Dendritic cell treated with granulocyte-macrophage colony-stimulating factor and Interleukin-4, amounts not matched to agents 40 ng/mL and 50 ng/mL, for 4 days (primary cell): ENCODE measurements around the gene FAM168B.

Experiments used
- H3K27ac Mint-ChIP-seq: one replicate; pipeline ENCODE4 v1.8.0; 2022; ENCODE audit warnings: mild to moderate bottlenecking, mixed read lengths
- H3K27me3 Mint-ChIP-seq: one replicate; pipeline ENCODE4 v1.8.0; 2022; ENCODE audit warnings: mild to moderate bottlenecking, mixed read lengths
- H3K36me3 Mint-ChIP-seq: one replicate; pipeline ENCODE4 v1.8.0; 2022; ENCODE audit warnings: low read depth, mixed read lengths
- H3K4me1 Mint-ChIP-seq: one replicate; pipeline ENCODE4 v1.8.0; 2022; ENCODE audit warnings: low read depth, mixed read lengths
- H3K4me3 Mint-ChIP-seq: one replicate; pipeline ENCODE4 v1.8.0; 2022; ENCODE audit warnings: mild to moderate bottlenecking, moderate library complexity, mixed read lengths
- H3K9me3 Mint-ChIP-seq: one replicate; pipeline ENCODE4 v1.8.0; 2022; ENCODE audit warnings: mixed read lengths
- intact Hi-C: fragments of 100-400 bp; cut with micrococcal nuclease; formaldehyde crosslinking; loops from one replicate; pipeline ENCODE4 v1.15.0; 2022

The FAM168B gene

DNA sequence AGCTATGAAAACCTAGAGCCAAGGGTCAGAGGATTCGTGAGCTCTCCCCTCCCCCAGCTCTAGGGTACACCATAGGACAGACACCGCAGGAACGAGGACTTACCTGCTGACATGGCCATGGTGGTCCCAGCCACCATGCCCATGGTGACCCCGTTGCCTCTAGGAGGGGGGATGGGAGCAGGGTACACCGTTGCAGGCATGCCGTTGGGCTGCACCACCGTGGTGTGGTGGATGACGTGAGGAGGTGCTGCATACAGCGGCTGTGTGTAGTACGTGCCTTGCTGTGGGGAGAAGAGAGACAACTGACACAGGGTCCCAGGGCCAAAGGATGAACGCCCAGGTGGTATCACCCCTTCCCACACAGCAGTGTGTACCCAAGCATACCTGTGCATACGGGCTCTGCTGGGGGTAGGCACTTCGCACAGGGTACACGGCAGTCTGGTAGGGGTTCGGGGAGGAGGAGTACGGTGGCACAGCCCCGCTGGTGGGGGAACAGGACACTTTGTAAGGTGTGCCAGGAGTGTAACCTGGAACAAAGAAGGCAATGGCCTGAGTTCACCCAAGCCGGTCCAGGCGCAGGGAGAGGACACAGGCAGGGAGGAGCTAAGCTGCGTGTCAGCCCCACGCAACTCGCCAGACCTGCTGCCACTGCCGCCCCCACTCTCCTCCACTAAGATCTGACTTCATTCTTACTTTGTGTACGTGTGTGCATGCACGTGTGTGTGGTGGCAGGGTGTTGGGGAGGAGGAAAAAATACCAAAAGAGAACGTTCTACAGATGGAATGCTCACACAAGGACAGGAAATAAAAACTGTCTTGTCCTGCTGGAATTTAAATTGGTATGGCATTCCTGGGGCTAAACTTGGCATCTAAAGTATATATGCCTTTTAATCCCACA, 37.8 kb downstream of the FAM168B start:
- Mint-ChIP-seq H3K36me3 (peaks cover 98% of the 10 kb centered on the region), H3K4me3 (no peak overlapping the region), H3K4me1 (no peaks in the 10 kb centered on the region), H3K9me3 (no peaks in the 10 kb centered on the region), H3K27ac (no peak overlapping the region), H3K27me3 (no peaks in the 10 kb centered on the region)
- intact Hi-C loops: no loop called here

DNA sequence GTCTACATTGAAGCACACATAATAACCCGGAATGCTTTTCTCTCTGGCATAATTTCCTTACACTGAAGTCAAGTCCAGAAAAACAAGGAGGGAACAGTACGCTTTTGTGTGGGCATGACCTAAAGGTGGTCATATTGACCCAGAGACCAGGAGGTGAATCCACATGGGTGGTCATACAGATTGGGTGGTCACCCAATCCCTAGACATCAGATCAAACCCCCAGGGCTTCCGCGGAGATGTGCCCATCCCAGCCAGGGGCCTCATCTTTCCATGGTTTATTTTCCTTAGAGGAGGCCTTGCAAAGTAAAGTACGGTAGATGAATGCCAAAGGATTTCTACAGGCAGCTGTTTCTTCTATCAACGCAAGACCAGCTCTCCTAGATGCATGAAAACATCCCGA, 38.8 kb downstream of the FAM168B start:
- Mint-ChIP-seq H3K27me3 (no peaks in the 10 kb centered on the region), H3K4me3 (no peak overlapping the region), H3K27ac (no peak overlapping the region), H3K36me3 (peaks cover 98% of the 10 kb centered on the region), H3K4me1 (no peaks in the 10 kb centered on the region), H3K9me3 (no peaks in the 10 kb centered on the region)
- intact Hi-C loops: no loop called here

DNA sequence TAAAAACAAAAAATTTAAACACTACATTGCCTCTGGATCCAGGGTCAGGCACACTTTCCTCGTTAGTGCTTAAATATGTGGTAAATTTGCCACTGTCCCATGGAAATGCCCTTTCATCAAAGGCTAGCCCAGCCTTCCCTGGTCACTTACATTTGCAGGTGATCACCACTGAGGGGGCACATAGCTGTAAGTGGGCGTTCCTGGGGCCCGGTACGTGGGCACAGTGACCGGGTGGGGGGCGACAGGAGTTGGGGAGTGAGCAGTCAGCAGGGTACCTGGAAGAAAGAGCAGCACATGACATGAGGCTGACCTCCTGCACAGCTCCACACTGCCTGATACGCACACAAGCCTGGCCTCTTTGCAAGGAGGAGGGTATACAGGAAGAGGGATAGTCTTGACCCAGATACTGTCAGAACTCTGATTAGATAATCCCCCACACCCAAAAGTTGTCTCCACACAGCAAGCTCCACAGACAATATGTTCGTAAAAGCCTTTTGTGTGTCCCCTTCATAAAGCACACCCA, 40.5 kb downstream of the FAM168B start:
- Mint-ChIP-seq H3K27me3 (no peaks in the 10 kb centered on the region), H3K9me3 (no peaks in the 10 kb centered on the region), H3K36me3 (peaks cover 98% of the 10 kb centered on the region), H3K4me3 (no peak overlapping the region), H3K27ac (no peak overlapping the region), H3K4me1 (no peaks in the 10 kb centered on the region)
- intact Hi-C loops: no loop called here

DNA sequence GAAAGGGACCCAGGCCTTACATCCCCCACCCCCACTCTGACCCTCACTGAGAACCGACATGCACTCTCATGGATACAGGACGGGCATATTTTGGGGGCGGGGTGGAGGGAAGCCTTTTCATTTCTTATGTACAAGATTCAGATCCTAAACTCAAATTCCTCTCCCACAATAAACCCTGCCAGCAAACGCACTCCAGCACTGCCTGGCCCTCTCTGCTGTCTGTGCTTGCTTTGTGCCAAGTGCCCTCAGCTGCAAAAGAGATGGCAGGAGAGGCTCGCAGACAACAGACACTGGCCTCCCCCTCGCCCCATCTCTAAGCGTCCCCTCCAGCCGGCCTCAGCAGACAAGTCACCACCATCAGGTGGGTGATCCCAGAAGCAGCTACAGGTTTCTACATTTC, 42.4 kb downstream of the FAM168B start:
- H3K27ac Mint-ChIP-seq: no peak overlapping the region
- intact Hi-C loops: no loop called here
- H3K36me3 Mint-ChIP-seq: peaks cover 100% of the 10 kb centered on the region
- H3K27me3 Mint-ChIP-seq: no peaks in the 10 kb centered on the region
- H3K4me3 Mint-ChIP-seq: no peak overlapping the region
- no peaks in the 10 kb centered on the region for H3K4me1 Mint-ChIP-seq
- H3K9me3 Mint-ChIP-seq: no peaks in the 10 kb centered on the region

DNA sequence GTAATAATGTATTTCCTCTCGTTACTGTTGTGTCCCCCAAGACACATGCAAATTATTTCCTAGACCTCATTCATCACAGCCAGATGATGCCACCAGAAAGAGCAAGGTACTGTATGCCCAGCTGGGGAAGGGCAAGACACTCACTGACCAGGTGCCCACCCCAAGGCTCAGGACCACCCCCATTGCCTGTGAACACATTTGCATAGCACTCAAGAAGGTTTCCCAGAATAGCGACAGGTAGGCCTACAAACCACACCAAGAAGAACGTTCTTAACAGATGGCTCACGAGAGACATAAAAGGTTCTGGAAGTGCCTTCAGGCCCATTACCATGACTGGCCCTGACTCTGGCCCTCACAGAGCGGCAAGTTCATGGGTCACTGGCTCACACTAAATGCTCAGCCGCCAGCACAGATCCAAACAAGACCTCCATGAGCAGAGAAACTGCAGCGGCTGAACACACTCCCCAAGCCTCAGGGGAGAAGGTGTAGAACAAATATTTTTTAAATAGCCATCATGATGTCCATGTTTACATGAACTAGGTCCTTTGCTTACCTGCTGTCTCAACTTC, 44.0 kb downstream of the FAM168B start:
- H3K9me3 Mint-ChIP-seq: no peaks in the 10 kb centered on the region
- H3K27ac Mint-ChIP-seq: no peak overlapping the region
- no peak overlapping the region for H3K4me3 Mint-ChIP-seq
- peaks cover 84% of the 10 kb centered on the region for H3K36me3 Mint-ChIP-seq
- intact Hi-C loops: no loop called here
- H3K4me1 Mint-ChIP-seq: no peaks in the 10 kb centered on the region
- H3K27me3 Mint-ChIP-seq: no peaks in the 10 kb centered on the region

DNA sequence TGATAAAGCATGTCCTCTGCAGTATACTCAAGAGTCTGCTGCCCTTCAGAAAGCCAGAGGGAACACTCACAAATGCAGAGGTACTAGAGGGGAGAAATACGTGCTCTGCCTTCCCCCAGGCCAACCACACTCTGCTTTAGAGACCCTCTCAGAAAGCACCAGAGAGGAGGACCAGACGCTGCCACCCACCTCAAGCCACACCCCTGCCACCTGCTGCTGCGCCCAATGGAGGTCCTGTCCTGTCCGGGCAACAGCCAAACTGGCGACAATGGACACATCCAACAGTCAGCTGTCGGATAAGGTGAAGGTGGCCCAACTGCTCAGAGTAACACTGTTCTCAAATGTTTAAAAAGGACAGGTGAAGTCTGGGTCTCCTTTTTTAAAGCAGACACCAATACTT, 44.6 kb downstream of the FAM168B start:
- no peaks in the 10 kb centered on the region for H3K9me3 Mint-ChIP-seq
- no peak overlapping the region for H3K27ac Mint-ChIP-seq
- H3K36me3 Mint-ChIP-seq: peaks cover 78% of the 10 kb centered on the region
- no peaks in the 10 kb centered on the region for H3K27me3 Mint-ChIP-seq
- H3K4me3 Mint-ChIP-seq: no peak overlapping the region
- H3K4me1 Mint-ChIP-seq: no peaks in the 10 kb centered on the region
- intact Hi-C loops: no loop called here

DNA sequence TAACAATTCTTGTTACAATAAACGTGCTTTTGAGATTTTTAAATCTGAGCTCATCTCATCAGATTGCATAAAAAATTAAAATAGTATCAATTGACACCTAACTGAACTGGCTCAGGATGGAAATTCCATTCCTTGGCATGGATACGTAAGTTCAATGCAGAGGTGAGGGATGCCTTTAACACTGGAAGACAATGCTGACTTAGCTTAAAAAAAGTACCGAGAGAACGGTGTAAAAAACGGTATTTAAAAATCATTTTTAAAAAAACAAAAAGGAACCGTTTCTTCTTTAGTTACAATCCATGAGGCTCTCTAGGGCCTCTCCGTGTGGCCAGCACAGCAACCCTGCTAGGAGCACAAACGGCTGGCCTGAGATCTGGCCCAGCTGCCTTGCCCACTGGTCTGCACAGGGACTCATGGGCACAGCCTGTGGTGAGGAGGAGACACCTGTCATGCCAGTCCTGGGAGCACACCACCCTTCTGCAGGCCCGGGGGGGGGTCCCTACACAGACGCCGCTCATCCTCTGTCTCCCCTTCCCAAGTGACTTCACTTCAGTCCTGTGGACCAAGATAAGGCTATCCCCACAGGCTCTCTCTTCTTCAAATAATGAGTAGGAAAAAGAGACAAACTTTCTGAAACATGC, 45.2 kb downstream of the FAM168B start:
- no peaks in the 10 kb centered on the region for H3K9me3 Mint-ChIP-seq
- no peaks in the 10 kb centered on the region for H3K4me1 Mint-ChIP-seq
- no peak overlapping the region for H3K4me3 Mint-ChIP-seq
- no peak overlapping the region for H3K27ac Mint-ChIP-seq
- no peaks in the 10 kb centered on the region for H3K27me3 Mint-ChIP-seq
- intact Hi-C loops: no loop called here
- H3K36me3 Mint-ChIP-seq: peaks cover 72% of the 10 kb centered on the region

DNA sequence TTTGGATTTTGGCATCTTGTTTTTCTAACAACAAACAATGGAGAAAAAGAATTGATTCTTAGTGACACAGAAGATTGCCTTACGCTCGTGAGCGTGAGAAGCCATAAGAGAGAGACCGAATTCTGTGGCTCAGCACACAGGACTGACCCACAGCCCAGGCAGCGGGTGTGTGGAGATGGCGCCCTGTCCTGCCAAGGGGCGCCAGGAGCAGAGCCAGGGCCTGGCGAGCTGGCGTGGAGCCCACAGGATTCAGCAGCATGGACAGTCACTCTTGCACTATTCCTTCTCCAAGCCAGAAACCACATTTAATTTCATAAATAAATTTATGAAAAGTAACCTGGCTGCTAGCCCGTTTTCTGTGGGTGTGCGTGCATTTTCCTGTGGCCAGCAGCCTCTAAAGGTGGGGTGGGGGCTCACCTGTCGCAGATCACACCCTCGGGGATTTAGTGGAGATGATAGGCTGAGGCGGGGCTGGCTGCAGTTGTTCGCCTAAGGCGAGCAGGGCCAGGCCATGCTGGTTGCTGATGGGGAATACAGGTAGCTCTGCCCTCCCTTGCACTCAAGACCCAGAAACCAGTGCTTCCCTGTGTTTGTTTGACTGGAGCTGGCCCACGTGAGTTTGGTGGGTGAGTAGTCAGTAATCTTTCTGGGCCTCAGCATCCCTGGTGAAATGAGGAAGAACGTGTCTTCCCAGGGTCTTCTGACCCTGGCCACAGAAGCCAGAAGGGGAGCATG, 46.2 kb downstream of the FAM168B start:
- peaks cover 4% of the 10 kb centered on the region for H3K27me3 Mint-ChIP-seq
- peaks cover 63% of the 10 kb centered on the region for H3K36me3 Mint-ChIP-seq
- no peaks in the 10 kb centered on the region for H3K9me3 Mint-ChIP-seq
- H3K4me3 Mint-ChIP-seq: no peak overlapping the region
- no peak overlapping the region for H3K27ac Mint-ChIP-seq
- H3K4me1 Mint-ChIP-seq: no peaks in the 10 kb centered on the region
- intact Hi-C loops: no loop called here

DNA sequence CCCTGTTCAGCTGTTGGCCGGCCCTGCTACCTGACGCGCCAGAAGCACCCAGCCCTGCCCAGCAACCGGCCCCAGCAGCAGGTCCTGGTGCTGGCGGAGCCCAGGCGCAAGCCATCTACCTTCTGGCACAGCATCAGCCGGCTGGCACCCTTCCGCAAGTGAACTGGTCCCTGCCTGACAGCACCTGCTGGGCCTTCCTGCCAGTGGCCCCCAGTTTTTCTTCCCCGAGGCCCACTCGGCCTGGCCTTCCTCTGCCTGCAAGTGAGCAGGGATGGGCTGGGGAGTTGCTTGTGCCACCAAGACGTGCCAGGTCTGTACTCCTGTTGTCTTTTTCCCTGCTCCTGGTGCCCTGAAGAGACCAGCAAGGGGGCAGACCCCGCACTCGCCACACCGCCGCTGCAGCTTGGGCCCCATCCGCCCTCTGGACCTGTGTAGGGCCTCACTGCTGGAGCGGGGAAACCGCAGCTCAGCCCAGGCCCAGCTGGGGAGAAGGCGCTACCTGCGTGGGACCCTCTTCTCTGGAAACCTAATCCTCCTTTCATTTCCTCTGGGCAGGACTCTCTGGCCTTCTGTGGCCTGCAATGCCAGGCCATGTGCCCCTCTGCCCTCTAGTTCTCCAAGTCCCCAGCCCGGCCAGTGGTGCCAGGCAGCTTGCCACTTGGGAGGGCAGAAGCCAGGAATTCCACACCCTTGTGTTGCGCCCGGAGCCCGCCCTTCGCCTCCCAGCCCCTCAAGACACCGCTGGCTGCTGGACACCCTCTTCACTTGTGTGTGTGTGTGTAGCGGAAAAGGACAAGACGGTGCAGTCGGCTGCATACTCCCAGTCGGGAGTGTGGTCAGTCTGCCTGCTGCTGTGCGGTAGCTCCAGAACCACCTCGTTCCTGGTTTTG, 47.0 kb downstream of the FAM168B start:
- Mint-ChIP-seq H3K4me3 (no peak overlapping the region), H3K9me3 (no peaks in the 10 kb centered on the region), H3K27me3 (peaks cover 11% of the 10 kb centered on the region), H3K36me3 (peaks cover 55% of the 10 kb centered on the region), H3K27ac (no peak overlapping the region), H3K4me1 (no peaks in the 10 kb centered on the region)
- intact Hi-C loops: no loop called here

DNA sequence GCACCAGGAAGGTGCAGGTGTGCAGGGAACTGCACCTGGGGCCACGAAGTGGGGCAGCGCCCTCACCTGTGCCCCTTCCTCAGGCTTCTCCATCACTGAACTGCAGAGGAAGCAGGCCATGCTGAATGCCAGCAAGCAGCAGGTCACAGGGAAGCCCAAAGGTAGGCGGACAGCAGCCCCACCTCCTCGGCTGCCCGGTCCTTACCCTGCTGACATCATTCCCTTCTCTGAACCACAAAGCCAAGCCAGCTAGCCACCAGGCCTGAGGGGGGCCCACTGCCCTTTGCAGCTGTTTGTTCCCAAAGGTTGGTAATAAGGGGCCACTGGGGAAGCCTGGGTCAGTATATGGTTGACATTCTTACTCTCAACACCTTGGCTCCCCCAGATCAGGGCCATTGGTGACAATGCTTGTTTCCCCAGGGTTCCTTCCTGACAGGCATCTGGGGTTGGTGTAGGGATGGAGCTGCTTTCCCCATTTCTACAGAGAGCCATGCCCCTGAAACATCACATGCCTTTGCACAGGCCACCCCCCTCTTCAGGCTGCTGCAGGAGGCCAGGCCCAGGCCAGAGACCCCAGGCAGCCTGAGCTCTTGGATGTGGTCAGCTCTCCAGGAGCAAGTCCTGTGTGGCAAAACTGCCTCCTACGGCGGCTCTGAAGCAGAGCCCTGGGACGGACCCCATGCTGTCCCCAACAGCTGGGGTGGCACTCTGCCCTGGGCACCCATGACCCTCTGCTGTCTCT, 47.8 kb downstream of the FAM168B start:
- Mint-ChIP-seq H3K4me3 (no peak overlapping the region), H3K27me3 (peaks cover 19% of the 10 kb centered on the region), H3K4me1 (no peaks in the 10 kb centered on the region), H3K9me3 (no peaks in the 10 kb centered on the region), H3K36me3 (peaks cover 46% of the 10 kb centered on the region), H3K27ac (no peak overlapping the region)
- intact Hi-C loops: no loop called here

DNA sequence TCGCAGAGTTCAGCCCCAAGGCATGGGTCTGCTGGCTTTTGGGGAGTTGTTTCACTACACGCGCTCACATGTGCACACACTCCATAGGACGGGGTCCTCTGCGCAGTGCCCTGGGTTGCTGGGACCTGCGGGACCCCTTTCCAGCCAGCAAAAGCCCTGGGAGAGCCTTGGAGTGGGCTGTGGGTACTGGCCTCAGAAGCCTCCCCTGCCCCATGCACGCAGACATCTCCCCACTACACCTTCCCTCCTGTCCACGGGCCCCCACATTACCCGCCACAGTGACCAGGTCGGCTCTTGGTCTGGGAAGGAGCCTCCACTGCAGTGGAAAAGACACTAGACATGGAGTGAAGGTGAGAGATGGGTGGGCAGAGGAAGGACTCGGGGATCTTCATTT, 48.5 kb downstream of the FAM168B start:
- no peaks in the 10 kb centered on the region for H3K4me1 Mint-ChIP-seq
- intact Hi-C loops: no loop called here
- no peak overlapping the region for H3K27ac Mint-ChIP-seq
- peaks cover 26% of the 10 kb centered on the region for H3K27me3 Mint-ChIP-seq
- H3K4me3 Mint-ChIP-seq: no peak overlapping the region
- no peaks in the 10 kb centered on the region for H3K9me3 Mint-ChIP-seq
- H3K36me3 Mint-ChIP-seq: peaks cover 39% of the 10 kb centered on the region

DNA sequence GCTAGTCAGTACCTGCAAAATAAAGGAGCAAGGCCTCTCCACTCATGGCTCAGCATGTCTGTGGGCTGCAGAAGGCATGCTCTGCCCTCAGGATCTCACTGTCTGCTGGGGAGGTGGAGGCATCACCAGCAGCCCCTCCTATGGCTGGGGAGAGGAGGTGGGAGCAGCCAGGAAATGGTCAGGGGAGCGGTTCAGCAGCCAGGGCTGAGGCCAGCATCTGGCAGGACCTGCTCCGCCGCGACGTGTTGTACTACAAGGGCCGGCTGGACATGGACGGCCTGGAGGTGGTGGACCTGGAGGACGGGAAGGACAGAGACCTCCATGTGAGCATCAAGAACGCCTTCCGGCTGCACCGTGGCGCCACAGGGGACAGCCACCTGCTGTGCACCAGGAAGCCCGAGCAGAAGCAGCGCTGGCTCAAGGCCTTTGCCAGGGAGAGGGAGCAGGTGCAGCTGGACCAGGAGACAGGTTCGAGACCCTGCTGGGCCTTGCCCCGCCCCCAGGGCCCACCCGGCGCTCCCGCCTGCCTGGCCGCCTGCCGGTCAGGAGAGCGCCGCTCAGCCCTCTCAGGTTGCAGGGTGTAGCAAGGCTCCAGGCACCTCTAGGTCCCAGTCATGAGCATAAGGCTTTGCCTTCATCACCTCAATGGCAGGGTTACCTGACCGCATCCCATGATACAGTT, 49.0 kb downstream of the FAM168B start:
- peaks cover 32% of the 10 kb centered on the region for H3K27me3 Mint-ChIP-seq
- no peaks in the 10 kb centered on the region for H3K9me3 Mint-ChIP-seq
- no peak overlapping the region for H3K27ac Mint-ChIP-seq
- intact Hi-C loops: no loop called here
- H3K36me3 Mint-ChIP-seq: peaks cover 34% of the 10 kb centered on the region
- H3K4me3 Mint-ChIP-seq: no peak overlapping the region
- H3K4me1 Mint-ChIP-seq: no peaks in the 10 kb centered on the region
